ENCODE results near the gene CAV1.

DNA sequence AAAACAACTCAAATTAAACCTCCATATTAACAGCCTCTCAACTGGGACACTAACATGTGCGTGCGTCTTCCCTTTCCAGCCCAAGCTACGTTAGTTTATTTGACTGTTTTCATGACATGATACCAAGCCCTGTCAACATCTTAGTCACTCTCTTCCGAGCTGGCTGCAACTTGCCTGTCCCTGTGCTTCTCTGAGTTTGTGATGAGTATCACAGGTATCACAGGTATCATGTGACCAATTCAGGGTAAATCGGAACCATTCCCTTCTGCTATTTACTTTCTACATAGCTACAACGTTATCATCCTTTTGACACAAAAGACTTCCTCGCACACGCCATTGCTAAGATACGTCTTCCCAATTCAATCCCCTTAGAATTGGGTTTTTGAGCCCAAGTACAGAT lies 70.2 kb downstream of the CAV1 start:
- TF ChIP-seq EZH2 (IDR thresholded peaks at IDR 0.05; ENCODE audit: low read depth, unreplicated experiment) = no peak
- TF ChIP-seq, protein P1, sequence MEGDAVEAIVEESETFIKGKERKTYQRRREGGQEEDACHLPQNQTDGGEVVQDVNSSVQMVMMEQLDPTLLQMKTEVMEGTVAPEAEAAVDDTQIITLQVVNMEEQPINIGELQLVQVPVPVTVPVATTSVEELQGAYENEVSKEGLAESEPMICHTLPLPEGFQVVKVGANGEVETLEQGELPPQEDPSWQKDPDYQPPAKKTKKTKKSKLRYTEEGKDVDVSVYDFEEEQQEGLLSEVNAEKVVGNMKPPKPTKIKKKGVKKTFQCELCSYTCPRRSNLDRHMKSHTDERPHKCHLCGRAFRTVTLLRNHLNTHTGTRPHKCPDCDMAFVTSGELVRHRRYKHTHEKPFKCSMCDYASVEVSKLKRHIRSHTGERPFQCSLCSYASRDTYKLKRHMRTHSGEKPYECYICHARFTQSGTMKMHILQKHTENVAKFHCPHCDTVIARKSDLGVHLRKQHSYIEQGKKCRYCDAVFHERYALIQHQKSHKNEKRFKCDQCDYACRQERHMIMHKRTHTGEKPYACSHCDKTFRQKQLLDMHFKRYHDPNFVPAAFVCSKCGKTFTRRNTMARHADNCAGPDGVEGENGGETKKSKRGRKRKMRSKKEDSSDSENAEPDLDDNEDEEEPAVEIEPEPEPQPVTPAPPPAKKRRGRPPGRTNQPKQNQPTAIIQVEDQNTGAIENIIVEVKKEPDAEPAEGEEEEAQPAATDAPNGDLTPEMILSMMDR (conservative IDR thresholded peaks at IDR 0.05; ENCODE audit: low read depth in 2 of 2) = no peak
- TF ChIP-seq, protein P2, sequence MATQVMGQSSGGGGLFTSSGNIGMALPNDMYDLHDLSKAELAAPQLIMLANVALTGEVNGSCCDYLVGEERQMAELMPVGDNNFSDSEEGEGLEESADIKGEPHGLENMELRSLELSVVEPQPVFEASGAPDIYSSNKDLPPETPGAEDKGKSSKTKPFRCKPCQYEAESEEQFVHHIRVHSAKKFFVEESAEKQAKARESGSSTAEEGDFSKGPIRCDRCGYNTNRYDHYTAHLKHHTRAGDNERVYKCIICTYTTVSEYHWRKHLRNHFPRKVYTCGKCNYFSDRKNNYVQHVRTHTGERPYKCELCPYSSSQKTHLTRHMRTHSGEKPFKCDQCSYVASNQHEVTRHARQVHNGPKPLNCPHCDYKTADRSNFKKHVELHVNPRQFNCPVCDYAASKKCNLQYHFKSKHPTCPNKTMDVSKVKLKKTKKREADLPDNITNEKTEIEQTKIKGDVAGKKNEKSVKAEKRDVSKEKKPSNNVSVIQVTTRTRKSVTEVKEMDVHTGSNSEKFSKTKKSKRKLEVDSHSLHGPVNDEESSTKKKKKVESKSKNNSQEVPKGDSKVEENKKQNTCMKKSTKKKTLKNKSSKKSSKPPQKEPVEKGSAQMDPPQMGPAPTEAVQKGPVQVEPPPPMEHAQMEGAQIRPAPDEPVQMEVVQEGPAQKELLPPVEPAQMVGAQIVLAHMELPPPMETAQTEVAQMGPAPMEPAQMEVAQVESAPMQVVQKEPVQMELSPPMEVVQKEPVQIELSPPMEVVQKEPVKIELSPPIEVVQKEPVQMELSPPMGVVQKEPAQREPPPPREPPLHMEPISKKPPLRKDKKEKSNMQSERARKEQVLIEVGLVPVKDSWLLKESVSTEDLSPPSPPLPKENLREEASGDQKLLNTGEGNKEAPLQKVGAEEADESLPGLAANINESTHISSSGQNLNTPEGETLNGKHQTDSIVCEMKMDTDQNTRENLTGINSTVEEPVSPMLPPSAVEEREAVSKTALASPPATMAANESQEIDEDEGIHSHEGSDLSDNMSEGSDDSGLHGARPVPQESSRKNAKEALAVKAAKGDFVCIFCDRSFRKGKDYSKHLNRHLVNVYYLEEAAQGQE (IDR thresholded peaks at IDR 0.05; ENCODE audit: unreplicated experiment) = no peak
- TF ChIP-seq POLR2AphosphoS5 (IDR thresholded peaks at IDR 0.05; ENCODE audit: low read depth) = no peak
- TF ChIP-seq STAT1 (IDR thresholded peaks at IDR 0.05; ENCODE audit: unreplicated experiment) = no peak
